ENCODE results near the gene CHST9. TPM values are rescaled to one million over a fixed set of nuclear protein-coding genes. Genes with fewer than 3 reads are reported as not detected.
"Not testable (repeated sequence)": the region's sequence is repeated elsewhere in the genome, so short reads cannot be mapped to it uniquely, and the experiment has no call there.

Gene CHST9
- total RNA-seq, 4 donors from 2014 or later = 0.53 to 4.5 (median 1.8) TPM

DNA sequence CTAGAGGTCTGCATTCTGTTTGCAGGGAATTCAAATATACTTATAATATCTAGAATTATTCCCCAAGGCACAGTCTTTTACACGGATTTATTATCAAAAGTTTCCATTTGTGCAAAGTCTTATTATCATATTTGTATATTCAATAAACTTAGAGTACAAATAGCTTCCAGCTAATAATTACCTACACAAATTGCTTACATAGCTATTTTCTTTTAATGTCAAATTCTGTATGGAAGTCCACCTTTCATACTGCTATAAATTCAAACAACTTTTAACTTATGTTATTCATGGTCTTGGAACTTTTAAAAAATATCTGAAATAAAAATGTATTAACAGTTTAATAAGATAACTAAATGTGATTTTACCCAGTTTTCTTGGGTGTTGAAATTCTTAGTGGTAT lies 13.1 kb downstream of the CHST9 start:
- WGBS, 2 donors = 38% methylated on average over 1 of the region's 1 CpG
- no peak for TF ChIP-seq POLR2A (IDR thresholded peaks at IDR 0.05)
- TF ChIP-seq, protein P1, sequence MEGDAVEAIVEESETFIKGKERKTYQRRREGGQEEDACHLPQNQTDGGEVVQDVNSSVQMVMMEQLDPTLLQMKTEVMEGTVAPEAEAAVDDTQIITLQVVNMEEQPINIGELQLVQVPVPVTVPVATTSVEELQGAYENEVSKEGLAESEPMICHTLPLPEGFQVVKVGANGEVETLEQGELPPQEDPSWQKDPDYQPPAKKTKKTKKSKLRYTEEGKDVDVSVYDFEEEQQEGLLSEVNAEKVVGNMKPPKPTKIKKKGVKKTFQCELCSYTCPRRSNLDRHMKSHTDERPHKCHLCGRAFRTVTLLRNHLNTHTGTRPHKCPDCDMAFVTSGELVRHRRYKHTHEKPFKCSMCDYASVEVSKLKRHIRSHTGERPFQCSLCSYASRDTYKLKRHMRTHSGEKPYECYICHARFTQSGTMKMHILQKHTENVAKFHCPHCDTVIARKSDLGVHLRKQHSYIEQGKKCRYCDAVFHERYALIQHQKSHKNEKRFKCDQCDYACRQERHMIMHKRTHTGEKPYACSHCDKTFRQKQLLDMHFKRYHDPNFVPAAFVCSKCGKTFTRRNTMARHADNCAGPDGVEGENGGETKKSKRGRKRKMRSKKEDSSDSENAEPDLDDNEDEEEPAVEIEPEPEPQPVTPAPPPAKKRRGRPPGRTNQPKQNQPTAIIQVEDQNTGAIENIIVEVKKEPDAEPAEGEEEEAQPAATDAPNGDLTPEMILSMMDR (IDR thresholded peaks at IDR 0.05) = no peak
- DNase-seq = no peak
- H3K27ac ChIP-seq = no peak overlapping the region
- intact Hi-C loops (cut with DNase I) = no loop called here
- no peak overlapping the region for H3K4me3 ChIP-seq
- no peaks in the 10 kb centered on the region for H3K9me3 ChIP-seq
- no peaks in the 10 kb centered on the region for H3K27me3 ChIP-seq
- no peaks in the 10 kb centered on the region for H3K36me3 ChIP-seq
- H3K4me1 ChIP-seq = no peaks in the 10 kb centered on the region

DNA sequence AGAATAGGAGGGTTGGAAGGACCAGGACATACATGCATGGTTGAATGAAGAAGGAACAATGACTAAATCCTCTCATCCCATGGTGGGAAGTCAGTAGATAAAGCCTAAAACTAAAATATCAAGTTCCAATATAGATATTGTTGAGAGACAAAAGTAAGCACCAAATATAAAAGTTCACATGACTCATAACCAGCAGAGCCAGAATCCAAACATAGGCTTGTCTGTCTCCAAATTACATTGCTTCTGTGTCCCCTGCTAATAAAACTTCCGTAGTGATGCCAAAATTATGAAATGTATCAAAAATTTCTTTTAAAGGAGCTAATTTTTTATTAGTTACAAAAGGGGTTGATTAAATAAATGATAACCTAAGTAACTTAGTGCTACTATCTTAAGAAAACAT lies 19.7 kb downstream of the CHST9 start:
- Histone ChIP-seq H3K9me3 (no peaks in the 10 kb centered on the region), H3K27ac (no peak overlapping the region), H3K36me3 (no peaks in the 10 kb centered on the region), H3K4me1 (no peaks in the 10 kb centered on the region), H3K4me3 (no peak overlapping the region), H3K27me3 (no peaks in the 10 kb centered on the region)
- no peak for TF ChIP-seq POLR2A (IDR thresholded peaks at IDR 0.05)
- TF ChIP-seq, protein P1 (IDR thresholded peaks at IDR 0.05) = no peak
- DNase-seq = no peak
- intact Hi-C loops (cut with DNase I) = no loop called here
- WGBS, 2 donors = 34 to 38% methylated on average over 1 of the region's 1 CpG

DNA sequence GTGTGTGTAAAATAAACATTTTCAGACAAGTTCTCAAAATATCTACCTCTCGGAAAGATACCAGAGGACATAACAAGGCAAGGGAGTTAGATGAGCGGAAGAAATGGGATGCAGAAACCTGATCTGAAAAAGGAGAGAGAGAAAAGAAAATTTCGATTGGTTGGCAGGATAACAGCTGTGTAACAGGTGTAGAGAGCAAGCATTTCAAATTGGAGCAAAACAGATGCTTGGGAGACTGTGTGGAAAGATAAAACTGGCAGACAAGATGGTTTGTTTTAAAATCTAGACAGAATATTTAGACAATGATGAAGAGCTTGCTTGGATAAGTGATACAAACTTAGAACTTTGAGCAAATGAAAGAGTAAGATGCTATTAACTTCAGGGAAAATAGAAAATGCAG lies 20.2 kb downstream of the CHST9 start:
- WGBS, 2 donors = 66 to 75% methylated on average over 3 of the region's 3 CpGs
- intact Hi-C loops (cut with DNase I) = no loop called here
- Histone ChIP-seq H3K4me1 (no peaks in the 10 kb centered on the region), H3K27me3 (no peaks in the 10 kb centered on the region), H3K9me3 (no peaks in the 10 kb centered on the region), H3K36me3 (no peaks in the 10 kb centered on the region), H3K27ac (no peak overlapping the region), H3K4me3 (no peak overlapping the region)
- no peak for TF ChIP-seq POLR2A (IDR thresholded peaks at IDR 0.05)
- TF ChIP-seq, protein P1 (IDR thresholded peaks at IDR 0.05) = no peak
- no peak for DNase-seq

DNA sequence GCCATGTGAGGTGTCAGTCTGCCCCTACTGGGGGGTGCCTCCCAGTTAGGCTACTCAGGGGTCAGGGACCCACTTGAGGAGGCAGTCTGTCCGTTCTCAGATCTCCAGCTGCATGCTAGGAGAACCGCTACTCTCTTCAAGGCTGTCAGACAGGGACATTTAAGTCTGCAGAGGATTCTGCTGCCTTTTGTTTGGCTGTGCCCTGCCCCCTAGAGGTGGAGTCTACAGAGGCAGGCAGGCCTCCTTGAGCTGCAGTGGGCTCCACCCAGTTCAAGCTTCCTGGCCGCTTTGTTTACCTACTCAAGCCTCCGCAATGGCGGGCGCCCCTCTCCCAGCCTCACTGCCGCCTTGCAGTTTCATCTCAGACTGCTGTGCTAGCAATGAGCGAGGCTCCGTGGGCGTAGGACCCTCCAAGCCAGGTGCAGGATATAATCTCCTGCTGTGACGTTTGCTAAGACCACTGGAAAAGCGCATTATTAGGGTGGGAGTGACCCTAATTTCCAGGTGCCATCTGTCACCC lies 21.9 kb downstream of the CHST9 start:
- H3K4me3 ChIP-seq; H3K4me1 ChIP-seq; H3K36me3 ChIP-seq; H3K9me3 ChIP-seq; H3K27ac ChIP-seq; DNase-seq; H3K27me3 ChIP-seq; intact Hi-C loops (cut with DNase I): not testable (repeated sequence)
- whole genome bisulfite sequencing, 2 donors = 85 to 91% methylated on average over 9 of the region's 12 CpGs

DNA sequence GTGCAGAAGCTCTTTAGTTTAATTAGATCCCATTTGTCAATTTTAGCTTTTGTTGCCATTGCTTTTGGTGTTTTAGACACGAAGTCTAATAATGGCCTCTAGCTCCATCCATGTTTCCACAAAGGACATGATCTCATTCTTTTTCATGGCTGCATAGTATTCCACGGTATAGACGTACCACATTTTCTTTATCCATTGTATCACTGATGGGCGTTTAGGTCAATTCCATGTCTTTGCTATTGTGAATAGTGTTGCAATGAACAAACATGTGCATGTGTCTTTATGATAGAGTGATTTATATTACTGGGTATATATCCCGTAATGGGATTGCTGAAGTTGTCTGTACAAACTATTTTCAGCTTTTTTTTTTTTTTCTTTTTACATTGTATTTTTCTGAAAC lies 35.9 kb downstream of the CHST9 start:
- intact Hi-C loops (cut with DNase I) = not testable (repeated sequence)

DNA sequence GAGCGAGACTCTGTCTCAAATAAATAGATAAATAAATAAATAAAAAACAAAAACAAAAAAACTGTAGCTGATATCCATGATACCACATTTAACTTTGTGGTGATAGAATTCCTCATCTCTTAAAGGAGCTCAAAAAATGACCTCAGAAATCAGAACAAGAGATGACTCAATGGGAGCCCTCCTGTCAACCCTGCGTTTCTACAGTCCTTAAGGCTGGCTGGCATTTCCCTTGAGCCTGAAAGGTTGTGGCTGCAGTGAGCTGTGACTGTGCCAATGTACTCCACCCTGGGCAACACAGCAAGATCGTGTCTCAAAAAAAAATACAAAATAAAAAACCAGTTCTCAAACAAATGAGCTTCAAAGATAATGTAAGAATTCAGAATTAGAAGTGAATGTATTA lies 40.4 kb downstream of the CHST9 start:
- Histone ChIP-seq H3K9me3 (peaks cover 0 to 3% (median 0%) of the 10 kb centered on the region in 3 donors), H3K27ac (no peak overlapping the region), H3K4me3 (no peak overlapping the region), H3K36me3 (no peaks in the 10 kb centered on the region), H3K4me1 (no peaks in the 10 kb centered on the region), H3K27me3 (no peaks in the 10 kb centered on the region)
- intact Hi-C loops (cut with DNase I) = no loop called here
- no peak for TF ChIP-seq POLR2A (IDR thresholded peaks at IDR 0.05)
- WGBS, 2 donors = 49 to 69% methylated on average over 3 of the region's 3 CpGs
- no peak for DNase-seq

More for the DNA sequence above, 35.9 kb downstream of the CHST9 start:
- H3K36me3 ChIP-seq, H3K4me3 ChIP-seq, H3K27me3 ChIP-seq, H3K27ac ChIP-seq, DNase-seq, H3K4me1 ChIP-seq, H3K9me3 ChIP-seq: not testable (repeated sequence)
- WGBS, 2 donors = 61 to 78% methylated on average over 5 of the region's 5 CpGs
